Measurements from ENCODE around the gene ZDHHC24. TPM values are rescaled to one million over a fixed set of nuclear protein-coding genes. Genes with fewer than 3 reads are reported as not detected.

The ZDHHC24 gene
- total RNA-seq, 1 donor from 2014 or later = 5.5 TPM

DNA sequence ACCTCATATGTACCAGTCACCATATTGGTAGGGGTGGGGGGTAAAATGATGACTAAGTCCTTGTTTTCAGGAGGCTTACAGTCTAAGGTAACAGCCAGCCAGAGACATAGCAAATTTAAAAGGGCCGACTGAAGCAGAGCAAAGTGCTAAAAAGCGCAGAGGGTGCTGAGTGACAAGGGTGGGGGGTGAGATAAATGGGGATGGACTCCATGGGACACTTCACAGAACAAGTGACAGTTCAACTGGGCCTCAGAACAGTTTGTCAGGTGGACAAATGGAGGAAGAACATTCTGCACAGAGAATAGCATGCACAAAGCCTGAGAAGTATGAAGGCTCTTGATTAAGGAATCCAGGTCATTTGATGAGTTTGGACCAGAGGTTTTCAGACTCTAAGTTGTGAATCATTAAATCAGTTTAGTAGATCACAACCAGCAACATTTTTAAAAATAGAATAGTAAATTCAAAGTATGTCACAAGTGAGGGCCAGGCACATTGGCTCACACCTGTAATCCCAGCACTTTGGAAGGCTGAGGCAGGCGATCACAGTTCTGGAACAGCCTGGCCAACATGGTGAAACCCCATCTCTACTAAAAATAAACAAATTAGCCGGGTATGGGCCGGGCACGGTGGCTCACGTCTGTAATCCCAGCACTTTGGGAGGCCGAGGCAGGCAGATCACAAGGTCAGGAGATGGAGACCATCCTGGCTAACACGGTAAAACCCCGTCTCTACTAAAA, 21.4 kb downstream of the ZDHHC24 start:
- intact Hi-C loops (cut with micrococcal nuclease) = no loop called here
- ATAC-seq (peak; percentile 53), DNase-seq (no peak)

DNA sequence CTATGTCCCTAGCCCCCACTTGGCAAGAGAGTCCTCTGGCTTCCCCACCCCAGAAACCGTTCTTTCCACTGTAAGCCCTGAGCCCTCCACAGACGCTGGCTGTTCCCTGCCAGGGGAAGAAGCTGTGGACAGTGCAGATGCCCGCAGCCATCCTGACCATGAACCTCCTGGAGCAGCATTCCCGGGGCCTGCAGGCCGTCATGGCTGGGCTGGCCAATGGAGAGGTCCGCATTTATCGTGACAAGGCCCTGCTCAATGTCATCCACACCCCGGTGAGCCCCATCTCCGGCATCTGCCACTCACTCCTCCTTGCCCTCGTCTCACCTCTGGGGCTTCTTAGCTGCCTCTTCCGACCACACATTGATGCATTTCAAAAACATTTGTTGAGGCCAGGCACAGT, 22.2 kb downstream of the ZDHHC24 start:
- ATAC-seq = peak; percentile 93
- intact Hi-C loops (cut with micrococcal nuclease) = no loop called here
- peak; percentile 79 for DNase-seq

GRCh38 chr11:66510990-66511339, 34.9 kb downstream of the ZDHHC24 start:
- DNase-seq (no peak), ATAC-seq (no peak)
- intact Hi-C loops (cut with micrococcal nuclease) = no loop called here

GRCh38 chr11:66510271-66510989, 35.4 kb downstream of the ZDHHC24 start, which contains the start of gene BBS1:
BBS1 (plus strand) TSS chr11:66510635; CDS start chr11:66510660, 25 bp downstream.
- ATAC-seq (peak; percentile 98), DNase-seq (peak; percentile 94)
- intact Hi-C loops (cut with micrococcal nuclease) = no loop called here

- intact Hi-C loops (cut with micrococcal nuclease) = no loop called here
- DNase-seq (peak; percentile 33), ATAC-seq (peak; percentile 41)
Observed at GRCh38 chr11:66509131-66509561, 36.7 kb downstream of the ZDHHC24 start.

DNA sequence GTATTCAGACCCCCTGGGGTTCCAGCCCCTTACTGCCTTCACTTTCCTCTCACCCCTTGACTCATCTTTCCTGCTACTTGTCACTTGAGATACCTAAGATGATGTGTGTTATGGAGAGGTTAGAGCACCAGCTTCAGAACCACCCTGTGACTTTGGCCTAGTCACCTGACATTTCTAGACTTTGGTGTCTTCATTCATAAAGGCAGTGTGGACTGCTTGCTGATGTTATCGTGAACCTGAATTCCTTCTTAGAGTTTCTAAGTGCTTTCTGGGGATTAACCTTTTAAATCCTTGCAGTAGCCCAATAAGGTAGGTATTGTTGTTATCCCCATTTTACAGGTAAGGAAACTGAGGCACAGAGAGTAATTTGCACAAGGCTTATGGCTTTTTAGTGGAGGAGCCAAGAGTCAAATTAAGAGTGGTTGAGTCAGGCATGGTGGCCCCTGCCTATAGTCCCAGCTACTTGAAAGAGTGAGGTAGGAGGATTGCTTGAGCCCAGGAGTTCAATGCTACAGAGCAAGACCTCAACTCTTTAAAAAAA, 40.5 kb downstream of the ZDHHC24 start:
- ATAC-seq (no peak), DNase-seq (no peak)
- intact Hi-C loops (cut with micrococcal nuclease) = no loop called here

DNA sequence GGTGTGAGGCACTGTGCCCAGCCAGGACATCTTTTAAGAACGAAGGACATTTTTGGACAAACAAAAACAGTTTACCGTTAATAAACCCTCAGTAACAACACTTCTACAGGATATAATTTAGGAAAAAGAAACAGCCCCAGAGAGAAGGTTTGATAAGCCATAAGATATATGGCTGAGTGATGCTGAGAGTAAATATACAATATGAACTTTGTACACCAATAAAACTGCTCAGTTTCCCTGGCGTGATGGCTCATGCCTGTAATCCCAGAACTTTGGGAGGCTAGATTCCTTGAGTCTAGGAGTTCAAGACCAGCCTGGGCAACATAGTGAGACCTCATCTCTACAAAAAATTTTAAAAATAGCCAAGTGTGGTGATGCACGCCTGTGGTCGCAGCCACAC, 47.3 kb downstream of the ZDHHC24 start:
- intact Hi-C loops (cut with micrococcal nuclease) = no loop called here
- ATAC-seq (no peak), DNase-seq (no peak)

GRCh38 chr11:66497206-66497605, 48.6 kb downstream of the ZDHHC24 start:
- ATAC-seq (no peak), DNase-seq (no peak)
- intact Hi-C loops (cut with micrococcal nuclease) = no loop called here

- ATAC-seq = no peak
- no peak for DNase-seq
- intact Hi-C loops (cut with micrococcal nuclease) = no loop called here
Observed at GRCh38 chr11:66495401-66495854, 50.4 kb downstream of the ZDHHC24 start.

GRCh38 chr11:66494935-66495334, 50.9 kb downstream of the ZDHHC24 start:
- ATAC-seq (no peak), DNase-seq (no peak)
- intact Hi-C loops (cut with micrococcal nuclease) = no loop called here

GRCh38 chr11:66494458-66494857, 51.4 kb downstream of the ZDHHC24 start:
- intact Hi-C loops (cut with micrococcal nuclease) = no loop called here

DNA sequence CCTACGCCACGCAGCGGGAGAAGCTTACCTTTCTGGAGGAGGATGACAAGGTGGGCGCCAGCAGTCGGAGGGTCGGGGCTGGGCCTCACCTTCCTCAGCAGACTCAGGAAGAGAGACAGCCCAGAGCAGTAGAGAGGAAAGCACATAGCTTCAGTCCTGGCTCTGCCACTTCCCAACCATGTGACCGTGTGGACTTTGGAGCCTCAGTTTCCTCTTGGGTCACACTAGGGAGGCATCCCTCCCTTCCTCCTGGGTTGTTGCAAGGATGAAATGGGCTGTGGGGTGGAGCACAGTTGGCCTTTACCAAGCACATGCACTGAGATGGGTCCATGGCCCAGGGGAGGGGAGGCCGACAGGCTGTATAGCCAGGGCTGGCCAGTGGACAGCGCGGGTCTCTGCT, 52.7 kb downstream of the ZDHHC24 start:
- no peak for DNase-seq
- ATAC-seq = no peak
- intact Hi-C loops (cut with micrococcal nuclease) = no loop called here

More at GRCh38 chr11:66494458-66494857, 51.4 kb downstream of the ZDHHC24 start:
- DNase-seq (no peak), ATAC-seq (no peak)

DNA sequence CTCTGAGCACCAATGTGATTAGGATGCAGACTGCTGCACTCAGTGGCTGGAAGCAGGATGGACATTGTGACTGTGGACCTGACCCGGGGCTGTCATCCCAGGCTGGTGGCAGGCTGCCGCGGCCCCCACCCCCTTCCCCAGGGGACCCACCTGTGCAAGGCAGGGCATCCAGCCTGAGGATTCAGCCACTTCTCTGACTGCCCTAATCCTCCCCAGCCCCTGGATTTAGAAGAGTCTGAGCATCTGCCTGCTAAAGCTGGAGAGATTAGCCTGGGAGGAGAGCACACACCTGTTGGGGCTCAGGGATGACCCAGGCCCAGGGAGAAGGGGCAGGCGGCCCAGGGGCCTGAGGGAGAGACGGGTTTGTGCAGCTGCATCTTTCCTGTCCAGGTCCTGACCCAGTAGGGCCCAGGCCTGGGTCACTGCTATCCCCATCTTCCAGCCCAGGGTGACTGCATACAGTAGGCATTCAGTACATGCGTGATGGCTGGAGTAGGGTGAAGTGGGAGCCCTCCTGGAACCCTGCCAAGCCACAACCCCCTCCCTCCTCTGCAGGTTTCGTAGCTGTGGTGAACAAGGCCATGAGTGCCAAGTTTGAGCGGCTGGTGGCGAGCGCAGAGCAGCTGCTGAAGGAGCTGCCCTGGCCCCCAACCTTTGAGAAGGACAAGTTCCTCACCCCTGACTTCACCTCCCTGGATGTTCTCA, 53.5 kb downstream of the ZDHHC24 start:
- intact Hi-C loops (cut with micrococcal nuclease) = no loop called here

DNA sequence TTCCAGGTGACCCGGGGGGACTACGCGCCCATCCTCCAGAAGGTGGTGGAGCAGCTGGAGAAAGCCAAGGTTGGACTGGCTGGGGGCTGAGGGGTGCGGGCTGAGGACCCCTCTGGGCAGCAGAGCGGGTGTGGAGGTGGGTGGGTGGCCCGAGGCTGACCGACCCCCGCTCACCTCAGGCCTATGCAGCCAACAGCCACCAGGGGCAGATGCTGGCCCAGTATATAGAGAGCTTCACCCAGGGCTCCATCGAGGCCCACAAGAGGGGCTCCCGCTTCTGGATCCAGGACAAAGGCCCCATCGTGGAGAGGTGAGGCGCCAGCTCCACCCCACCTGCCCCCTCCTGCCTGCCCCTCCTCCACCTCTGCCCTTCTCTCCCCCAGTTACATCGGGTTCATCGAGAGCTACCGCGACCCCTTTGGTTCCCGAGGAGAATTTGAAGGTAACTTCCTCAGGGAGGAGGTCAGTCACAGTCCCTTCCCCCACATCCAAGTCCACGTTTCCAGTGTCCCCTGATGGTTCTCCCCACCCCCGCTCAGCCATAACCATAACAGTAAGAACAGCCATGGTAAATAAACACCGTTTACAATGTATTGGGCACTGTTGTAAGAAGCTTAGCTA, 54.4 kb downstream of the ZDHHC24 start:
- DNase-seq = peak; percentile 8
- ATAC-seq = no peak
- intact Hi-C loops (cut with micrococcal nuclease) = no loop called here

More for the DNA sequence above, 53.5 kb downstream of the ZDHHC24 start:
- peak; percentile 14 for DNase-seq
- ATAC-seq = no peak

- ATAC-seq (no peak), DNase-seq (no peak)
- intact Hi-C loops (cut with micrococcal nuclease) = no loop called here
Observed at GRCh38 chr11:66489636-66490035, 56.2 kb downstream of the ZDHHC24 start.

DNA sequence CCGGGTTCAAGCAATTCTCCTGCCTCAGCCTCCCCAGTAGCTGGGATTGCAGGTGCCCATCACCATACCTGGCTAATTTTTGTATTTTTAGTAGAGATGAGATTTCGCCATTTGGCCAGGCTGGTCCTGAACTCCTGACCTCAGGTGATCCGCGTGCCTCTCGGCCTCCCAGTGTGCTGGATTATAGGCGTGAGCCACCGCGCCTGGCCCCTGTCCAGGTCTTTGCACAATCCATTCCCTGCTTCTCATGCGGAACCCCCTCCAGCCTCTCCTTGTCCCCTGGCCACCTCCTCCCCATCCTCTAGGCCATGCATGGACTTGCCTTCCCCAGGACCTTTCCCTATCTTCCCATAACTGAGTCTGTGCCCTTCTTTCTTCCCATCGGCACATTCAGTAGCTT, 56.9 kb downstream of the ZDHHC24 start:
- ATAC-seq = no peak
- intact Hi-C loops (cut with micrococcal nuclease) = no loop called here
- DNase-seq = no peak

- intact Hi-C loops (cut with micrococcal nuclease) = no loop called here
- DNase-seq = no peak
Observed at GRCh38 chr11:66484806-66485380, 61.0 kb downstream of the ZDHHC24 start.

DNA sequence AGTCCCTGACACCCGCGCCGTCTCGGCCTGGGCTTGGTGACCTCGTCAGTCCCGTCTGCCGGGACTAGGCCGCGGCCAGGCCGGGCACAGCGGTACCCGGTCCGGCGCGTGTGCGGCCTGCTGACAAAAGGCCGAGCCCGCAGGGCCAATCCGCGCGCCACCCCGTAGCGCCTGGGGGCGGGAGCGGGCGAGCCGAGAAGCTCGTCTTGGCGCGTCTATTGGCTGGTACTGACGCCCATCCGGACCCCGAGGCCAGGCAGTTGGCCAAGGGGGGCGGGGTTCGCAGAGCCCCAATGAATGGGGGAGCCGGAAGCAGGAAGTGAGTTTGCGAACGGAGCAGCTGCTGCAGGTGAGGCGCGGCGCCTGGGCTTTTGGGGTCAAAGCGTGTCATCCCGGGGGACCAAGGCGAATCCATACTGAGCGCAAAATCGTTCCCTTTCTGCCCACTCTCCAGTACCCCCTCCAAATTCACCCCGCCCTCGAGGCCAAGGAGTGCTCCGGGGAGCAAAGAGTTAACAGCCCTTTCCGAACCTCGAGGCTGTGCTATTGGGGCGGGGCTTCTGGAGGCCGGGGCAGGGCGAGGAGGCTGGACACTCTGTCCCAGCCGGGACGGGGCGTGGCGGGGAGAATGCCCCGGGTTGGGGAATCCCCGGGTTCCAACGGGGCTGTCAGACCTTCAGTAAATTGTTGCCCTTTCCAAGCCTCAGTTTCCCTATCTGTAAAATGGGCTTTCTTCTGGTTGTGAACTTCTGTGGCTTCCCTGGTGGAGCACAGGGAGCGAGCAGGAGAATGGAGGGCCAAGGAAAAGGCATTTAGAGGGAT, 65.5 kb downstream of the ZDHHC24 start, which contains the start of gene DPP3:
Gene DPP3 (plus strand): TSS at position 318 of the 822 bp plus-strand sequence. CDS start 1,767 bp downstream, outside the sequence.
- intact Hi-C loops (cut with micrococcal nuclease) = no loop called here
- peak; percentile 99 for DNase-seq
- peak; percentile 96 for ATAC-seq

More at GRCh38 chr11:66484806-66485380, 61.0 kb downstream of the ZDHHC24 start:
- no peak for ATAC-seq
